GM12878 (cell line): Measurements from ENCODE around the gene CGB5.

Experiments used
- CBX5 ChIP-seq: sonication (generic); IDR thresholded peaks from 2 replicates; pipeline ENCODE4 v1.6.1; 2016; ENCODE audit warnings: low read depth, moderate library complexity, mild to moderate bottlenecking, inconsistent platforms
- PML ChIP-seq: IDR thresholded peaks from 2 replicates; pipeline ENCODE4 v1.6.1; 2012; ENCODE audit warnings: low read length, inconsistent platforms
- POU2F2 ChIP-seq: IDR thresholded peaks from 3 replicates; pipeline ENCODE4 v1.6.1; 2011; ENCODE audit warnings: low read depth, mild to moderate bottlenecking, low read length, borderline replicate concordance
- TF ChIP-seq, protein P1 (sequence below), 3 experiments: IDR thresholded peaks in 2 of 3; conservative IDR thresholded peaks in 1 of 3; 2 replicates each; pipeline ENCODE4 v1.5.1; 2011; ENCODE audit warnings: low read depth in 3 of 3, low read length in 3 of 3, mild to moderate bottlenecking in 3 of 3, control low read depth in 2 of 3, moderate library complexity in 2 of 3, inconsistent platforms in 1 of 3, mixed read lengths in 1 of 3; ENCODE audit not compliant: control insufficient read depth in 2 of 3, insufficient read depth in 1 of 3; ENCODE audit errors: extremely low read depth in 1 of 3
- TF ChIP-seq, protein P2 (sequence below): fragments of 450-650 bp; IDR thresholded peaks from 2 replicates; pipeline ENCODE4 v1.6.1; 2017; ENCODE audit warnings: mild to moderate bottlenecking, moderate library complexity

DNA sequence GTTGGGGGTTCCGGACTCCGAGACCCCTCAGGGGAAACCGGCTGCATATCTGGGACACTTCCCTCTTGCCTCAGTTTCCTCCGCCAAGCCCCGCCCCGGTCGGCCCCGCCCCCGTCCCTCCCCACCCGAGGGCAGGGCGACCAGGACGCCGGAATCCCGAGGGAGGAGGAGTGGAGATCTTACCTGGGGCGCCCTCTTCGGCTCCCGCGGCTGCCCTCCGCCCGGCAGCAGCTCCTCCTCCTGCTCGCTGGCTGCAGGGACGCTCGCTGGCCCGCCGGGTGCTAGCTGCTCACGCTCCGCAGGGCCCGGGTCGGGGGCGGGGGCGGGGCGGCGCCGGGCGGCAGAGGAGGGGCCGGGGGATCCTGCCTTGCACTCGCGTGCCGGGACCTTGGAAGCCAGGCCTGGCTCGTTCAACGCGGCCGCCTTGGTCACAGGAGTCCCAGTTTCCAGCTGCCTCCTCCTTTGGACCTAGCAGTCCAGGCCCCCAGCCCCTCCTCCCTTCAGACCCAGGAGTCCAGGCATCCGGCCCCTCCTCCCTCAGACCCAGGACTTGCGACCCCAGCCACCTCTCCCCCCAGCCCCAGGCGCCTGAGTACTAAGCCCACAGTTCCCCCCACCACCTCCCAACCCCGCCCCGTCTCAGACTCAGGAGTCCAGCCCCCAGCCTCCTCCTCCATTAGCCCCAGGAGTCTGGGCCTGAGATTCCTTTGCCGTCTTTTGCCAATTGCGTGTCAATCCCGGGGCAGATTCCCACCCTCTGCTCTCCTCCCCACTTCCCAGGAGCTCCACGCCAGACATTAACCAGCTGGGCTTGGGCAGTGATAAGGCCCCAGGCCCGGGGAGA is 21.3 kb downstream of the CGB5 start, which contains the start of gene NTF4:
- TF ChIP-seq PML (no peak), CBX5 (no peak), POU2F2 (no peak)
- TF ChIP-seq, protein P1, sequence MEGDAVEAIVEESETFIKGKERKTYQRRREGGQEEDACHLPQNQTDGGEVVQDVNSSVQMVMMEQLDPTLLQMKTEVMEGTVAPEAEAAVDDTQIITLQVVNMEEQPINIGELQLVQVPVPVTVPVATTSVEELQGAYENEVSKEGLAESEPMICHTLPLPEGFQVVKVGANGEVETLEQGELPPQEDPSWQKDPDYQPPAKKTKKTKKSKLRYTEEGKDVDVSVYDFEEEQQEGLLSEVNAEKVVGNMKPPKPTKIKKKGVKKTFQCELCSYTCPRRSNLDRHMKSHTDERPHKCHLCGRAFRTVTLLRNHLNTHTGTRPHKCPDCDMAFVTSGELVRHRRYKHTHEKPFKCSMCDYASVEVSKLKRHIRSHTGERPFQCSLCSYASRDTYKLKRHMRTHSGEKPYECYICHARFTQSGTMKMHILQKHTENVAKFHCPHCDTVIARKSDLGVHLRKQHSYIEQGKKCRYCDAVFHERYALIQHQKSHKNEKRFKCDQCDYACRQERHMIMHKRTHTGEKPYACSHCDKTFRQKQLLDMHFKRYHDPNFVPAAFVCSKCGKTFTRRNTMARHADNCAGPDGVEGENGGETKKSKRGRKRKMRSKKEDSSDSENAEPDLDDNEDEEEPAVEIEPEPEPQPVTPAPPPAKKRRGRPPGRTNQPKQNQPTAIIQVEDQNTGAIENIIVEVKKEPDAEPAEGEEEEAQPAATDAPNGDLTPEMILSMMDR (IDR thresholded peaks at IDR 0.05 in 2 of 3, conservative IDR thresholded peaks at IDR 0.05 in 1 of 3; ENCODE audit: control insufficient read depth in 2 of 3, extremely low read depth in 1 of 3, insufficient read depth in 1 of 3, low read depth in 3 of 3, low read length in 3 of 3): no peak
- TF ChIP-seq, protein P2, sequence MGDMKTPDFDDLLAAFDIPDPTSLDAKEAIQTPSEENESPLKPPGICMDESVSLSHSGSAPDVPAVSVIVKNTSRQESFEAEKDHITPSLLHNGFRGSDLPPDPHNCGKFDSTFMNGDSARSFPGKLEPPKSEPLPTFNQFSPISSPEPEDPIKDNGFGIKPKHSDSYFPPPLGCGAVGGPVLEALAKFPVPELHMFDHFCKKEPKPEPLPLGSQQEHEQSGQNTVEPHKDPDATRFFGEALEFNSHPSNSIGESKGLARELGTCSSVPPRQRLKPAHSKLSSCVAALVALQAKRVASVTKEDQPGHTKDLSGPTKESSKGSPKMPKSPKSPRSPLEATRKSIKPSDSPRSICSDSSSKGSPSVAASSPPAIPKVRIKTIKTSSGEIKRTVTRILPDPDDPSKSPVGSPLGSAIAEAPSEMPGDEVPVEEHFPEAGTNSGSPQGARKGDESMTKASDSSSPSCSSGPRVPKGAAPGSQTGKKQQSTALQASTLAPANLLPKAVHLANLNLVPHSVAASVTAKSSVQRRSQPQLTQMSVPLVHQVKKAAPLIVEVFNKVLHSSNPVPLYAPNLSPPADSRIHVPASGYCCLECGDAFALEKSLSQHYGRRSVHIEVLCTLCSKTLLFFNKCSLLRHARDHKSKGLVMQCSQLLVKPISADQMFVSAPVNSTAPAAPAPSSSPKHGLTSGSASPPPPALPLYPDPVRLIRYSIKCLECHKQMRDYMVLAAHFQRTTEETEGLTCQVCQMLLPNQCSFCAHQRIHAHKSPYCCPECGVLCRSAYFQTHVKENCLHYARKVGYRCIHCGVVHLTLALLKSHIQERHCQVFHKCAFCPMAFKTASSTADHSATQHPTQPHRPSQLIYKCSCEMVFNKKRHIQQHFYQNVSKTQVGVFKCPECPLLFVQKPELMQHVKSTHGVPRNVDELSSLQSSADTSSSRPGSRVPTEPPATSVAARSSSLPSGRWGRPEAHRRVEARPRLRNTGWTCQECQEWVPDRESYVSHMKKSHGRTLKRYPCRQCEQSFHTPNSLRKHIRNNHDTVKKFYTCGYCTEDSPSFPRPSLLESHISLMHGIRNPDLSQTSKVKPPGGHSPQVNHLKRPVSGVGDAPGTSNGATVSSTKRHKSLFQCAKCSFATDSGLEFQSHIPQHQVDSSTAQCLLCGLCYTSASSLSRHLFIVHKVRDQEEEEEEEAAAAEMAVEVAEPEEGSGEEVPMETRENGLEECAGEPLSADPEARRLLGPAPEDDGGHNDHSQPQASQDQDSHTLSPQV: no peak
